Measurements from ENCODE around the gene TAOK1. TPM values are rescaled to one million over a fixed set of nuclear protein-coding genes. Genes with fewer than 3 reads are reported as not detected.

The TAOK1 gene
- total and polyA plus RNA-seq, 2 of the 13 experiments (the other 11 are each of a cell fraction or from before 2014, with no cell fraction given): 14.1 to 23.0 TPM

DNA sequence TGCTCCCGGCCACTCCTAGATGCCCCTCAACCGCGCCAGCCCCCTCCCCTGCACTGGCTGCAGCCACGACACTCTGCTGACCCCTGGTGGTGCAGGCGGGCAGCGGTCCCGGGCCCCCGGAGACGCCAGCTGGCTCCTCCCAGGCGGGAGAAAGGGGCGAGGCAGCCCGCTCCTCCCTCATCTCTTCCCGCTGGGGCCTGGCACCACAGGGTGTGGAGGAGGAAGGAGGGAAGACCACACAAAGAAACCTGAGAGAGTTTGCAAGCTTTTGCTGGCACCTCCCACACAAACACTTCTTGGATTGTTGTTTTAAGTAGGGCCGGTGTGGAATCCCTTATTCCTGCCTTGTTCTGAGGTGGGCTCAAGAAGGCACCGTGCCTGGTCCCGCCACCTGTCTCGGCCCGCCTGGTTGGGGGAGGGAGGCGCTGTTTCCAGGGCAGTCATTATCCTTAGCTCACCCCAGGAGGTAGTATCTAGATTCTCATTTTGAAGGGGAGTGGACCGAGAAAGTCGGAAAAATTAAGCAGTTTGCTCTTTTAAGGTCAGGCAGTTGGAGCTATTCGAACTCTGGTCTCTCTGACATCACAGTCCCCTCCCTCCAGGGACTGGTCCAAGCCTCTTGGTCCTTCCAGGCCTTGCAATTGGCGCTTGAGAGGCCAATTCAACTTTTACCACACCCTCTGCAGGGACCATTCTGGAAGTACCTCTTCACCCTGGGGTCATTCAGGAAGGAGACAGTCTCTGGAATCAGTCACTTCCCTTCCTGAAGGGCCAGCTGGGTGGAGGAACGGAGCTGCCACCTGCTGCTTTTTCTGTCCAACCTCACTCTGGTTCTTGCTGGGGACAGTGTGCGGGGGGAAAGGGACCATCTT lies 201.8 kb downstream of the TAOK1 start (continued):
- TF ChIP-seq, protein P1, sequence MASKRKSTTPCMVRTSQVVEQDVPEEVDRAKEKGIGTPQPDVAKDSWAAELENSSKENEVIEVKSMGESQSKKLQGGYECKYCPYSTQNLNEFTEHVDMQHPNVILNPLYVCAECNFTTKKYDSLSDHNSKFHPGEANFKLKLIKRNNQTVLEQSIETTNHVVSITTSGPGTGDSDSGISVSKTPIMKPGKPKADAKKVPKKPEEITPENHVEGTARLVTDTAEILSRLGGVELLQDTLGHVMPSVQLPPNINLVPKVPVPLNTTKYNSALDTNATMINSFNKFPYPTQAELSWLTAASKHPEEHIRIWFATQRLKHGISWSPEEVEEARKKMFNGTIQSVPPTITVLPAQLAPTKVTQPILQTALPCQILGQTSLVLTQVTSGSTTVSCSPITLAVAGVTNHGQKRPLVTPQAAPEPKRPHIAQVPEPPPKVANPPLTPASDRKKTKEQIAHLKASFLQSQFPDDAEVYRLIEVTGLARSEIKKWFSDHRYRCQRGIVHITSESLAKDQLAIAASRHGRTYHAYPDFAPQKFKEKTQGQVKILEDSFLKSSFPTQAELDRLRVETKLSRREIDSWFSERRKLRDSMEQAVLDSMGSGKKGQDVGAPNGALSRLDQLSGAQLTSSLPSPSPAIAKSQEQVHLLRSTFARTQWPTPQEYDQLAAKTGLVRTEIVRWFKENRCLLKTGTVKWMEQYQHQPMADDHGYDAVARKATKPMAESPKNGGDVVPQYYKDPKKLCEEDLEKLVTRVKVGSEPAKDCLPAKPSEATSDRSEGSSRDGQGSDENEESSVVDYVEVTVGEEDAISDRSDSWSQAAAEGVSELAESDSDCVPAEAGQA (IDR thresholded peaks at IDR 0.05; ENCODE audit: low read depth): no peak
- TF ChIP-seq, protein P1 (CRISPR knock-in tag; IDR thresholded peaks at IDR 0.05; ENCODE audit: borderline replicate concordance): no peak
- TF ChIP-seq IRF2 (CRISPR knock-in tag; IDR thresholded peaks at IDR 0.05) (peak; percentile 88), RAD51 (IDR thresholded peaks at IDR 0.05; ENCODE audit: borderline replicate concordance) (no peak), ZNF556 (CRISPR knock-in tag; IDR thresholded peaks at IDR 0.05; ENCODE audit: borderline replicate concordance) (no peak; the same call in 1 of the 2 replicates), ZMAT3 (CRISPR knock-in tag; conservative IDR thresholded peaks at IDR 0.05) (0 out of 2 replicates have a peak, but pooled peaks have one; percentile 12), SIN3A (IDR thresholded peaks at IDR 0.05; ENCODE audit: borderline replicate concordance, low read depth, low read length) (no peak; the same call in 1 of the 2 replicates), ZNF614 (CRISPR knock-in tag; IDR thresholded peaks at IDR 0.05; ENCODE audit: borderline replicate concordance) (no peak), MAFG (CRISPR knock-in tag; IDR thresholded peaks at IDR 0.05) (no peak), MEIS1 (CRISPR knock-in tag; IDR thresholded peaks at IDR 0.05; ENCODE audit: borderline replicate concordance) (no peak), ZZZ3 (CRISPR knock-in tag; IDR thresholded peaks at IDR 0.05; ENCODE audit: borderline replicate concordance) (no peak; the same call in 1 of the 2 replicates), KLF15 (CRISPR knock-in tag; IDR thresholded peaks at IDR 0.05; ENCODE audit: borderline replicate concordance) (no peak), KDM4B (CRISPR knock-in tag; IDR thresholded peaks at IDR 0.05) (peak; percentile 37; the same call in 1 of the 2 replicates)
- TF ChIP-seq, protein P2, sequence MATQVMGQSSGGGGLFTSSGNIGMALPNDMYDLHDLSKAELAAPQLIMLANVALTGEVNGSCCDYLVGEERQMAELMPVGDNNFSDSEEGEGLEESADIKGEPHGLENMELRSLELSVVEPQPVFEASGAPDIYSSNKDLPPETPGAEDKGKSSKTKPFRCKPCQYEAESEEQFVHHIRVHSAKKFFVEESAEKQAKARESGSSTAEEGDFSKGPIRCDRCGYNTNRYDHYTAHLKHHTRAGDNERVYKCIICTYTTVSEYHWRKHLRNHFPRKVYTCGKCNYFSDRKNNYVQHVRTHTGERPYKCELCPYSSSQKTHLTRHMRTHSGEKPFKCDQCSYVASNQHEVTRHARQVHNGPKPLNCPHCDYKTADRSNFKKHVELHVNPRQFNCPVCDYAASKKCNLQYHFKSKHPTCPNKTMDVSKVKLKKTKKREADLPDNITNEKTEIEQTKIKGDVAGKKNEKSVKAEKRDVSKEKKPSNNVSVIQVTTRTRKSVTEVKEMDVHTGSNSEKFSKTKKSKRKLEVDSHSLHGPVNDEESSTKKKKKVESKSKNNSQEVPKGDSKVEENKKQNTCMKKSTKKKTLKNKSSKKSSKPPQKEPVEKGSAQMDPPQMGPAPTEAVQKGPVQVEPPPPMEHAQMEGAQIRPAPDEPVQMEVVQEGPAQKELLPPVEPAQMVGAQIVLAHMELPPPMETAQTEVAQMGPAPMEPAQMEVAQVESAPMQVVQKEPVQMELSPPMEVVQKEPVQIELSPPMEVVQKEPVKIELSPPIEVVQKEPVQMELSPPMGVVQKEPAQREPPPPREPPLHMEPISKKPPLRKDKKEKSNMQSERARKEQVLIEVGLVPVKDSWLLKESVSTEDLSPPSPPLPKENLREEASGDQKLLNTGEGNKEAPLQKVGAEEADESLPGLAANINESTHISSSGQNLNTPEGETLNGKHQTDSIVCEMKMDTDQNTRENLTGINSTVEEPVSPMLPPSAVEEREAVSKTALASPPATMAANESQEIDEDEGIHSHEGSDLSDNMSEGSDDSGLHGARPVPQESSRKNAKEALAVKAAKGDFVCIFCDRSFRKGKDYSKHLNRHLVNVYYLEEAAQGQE (IDR thresholded peaks at IDR 0.05; ENCODE audit: borderline replicate concordance in 1 of 2, low read depth in 1 of 2, low read length in 2 of 2): no peak; a peak in 1 of 4 replicates
- TF ChIP-seq, protein P3, sequence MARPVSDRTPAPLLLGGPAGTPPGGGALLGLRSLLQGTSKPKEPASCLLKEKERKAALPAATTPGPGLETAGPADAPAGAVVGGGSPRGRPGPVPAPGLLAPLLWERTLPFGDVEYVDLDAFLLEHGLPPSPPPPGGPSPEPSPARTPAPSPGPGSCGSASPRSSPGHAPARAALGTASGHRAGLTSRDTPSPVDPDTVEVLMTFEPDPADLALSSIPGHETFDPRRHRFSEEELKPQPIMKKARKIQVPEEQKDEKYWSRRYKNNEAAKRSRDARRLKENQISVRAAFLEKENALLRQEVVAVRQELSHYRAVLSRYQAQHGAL (CRISPR knock-in tag; IDR thresholded peaks at IDR 0.05; ENCODE audit: not compliant biosample characterization): no peak
- TF ChIP-seq, protein P4, sequence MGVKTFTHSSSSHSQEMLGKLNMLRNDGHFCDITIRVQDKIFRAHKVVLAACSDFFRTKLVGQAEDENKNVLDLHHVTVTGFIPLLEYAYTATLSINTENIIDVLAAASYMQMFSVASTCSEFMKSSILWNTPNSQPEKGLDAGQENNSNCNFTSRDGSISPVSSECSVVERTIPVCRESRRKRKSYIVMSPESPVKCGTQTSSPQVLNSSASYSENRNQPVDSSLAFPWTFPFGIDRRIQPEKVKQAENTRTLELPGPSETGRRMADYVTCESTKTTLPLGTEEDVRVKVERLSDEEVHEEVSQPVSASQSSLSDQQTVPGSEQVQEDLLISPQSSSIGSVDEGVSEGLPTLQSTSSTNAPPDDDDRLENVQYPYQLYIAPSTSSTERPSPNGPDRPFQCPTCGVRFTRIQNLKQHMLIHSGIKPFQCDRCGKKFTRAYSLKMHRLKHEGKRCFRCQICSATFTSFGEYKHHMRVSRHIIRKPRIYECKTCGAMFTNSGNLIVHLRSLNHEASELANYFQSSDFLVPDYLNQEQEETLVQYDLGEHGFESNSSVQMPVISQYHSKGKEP (CRISPR knock-in tag; IDR thresholded peaks at IDR 0.05): peak; percentile 53; the same call in 1 of the 2 replicates

Measured in HepG2 (cell line).